LNCaP clone FGC (cell line): Measurements from ENCODE around the gene ZNF276.
"Not testable (repeated sequence)": the region's sequence is repeated elsewhere in the genome, so short reads cannot be mapped to it uniquely, and the experiment has no call there.

Experiments used
- DNase-seq: peaks from one replicate; pipeline ENCODE4 v3.0.0-alpha.2; 2011; ENCODE audit warnings: low read depth
- H3K4me3 ChIP-seq: 2 replicates; pipeline ENCODE4 v1.5.1; 2011; ENCODE audit warnings: mild to moderate bottlenecking, low read depth, low read length, control low read depth
- TF ChIP-seq, protein P1 (sequence below): IDR thresholded peaks from 2 replicates; pipeline ENCODE4 v1.5.1; 2012; ENCODE audit warnings: mild to moderate bottlenecking; ENCODE audit not compliant: control insufficient read depth, insufficient read depth; ENCODE audit errors: extremely low read depth

ZNF276 gene

GRCh38 chr16:89693289-89693731 is 28.0 kb upstream of the ZNF276 start:
- no peak overlapping the region for H3K4me3 ChIP-seq
- DNase-seq, result no peak
- TF ChIP-seq, protein P1, sequence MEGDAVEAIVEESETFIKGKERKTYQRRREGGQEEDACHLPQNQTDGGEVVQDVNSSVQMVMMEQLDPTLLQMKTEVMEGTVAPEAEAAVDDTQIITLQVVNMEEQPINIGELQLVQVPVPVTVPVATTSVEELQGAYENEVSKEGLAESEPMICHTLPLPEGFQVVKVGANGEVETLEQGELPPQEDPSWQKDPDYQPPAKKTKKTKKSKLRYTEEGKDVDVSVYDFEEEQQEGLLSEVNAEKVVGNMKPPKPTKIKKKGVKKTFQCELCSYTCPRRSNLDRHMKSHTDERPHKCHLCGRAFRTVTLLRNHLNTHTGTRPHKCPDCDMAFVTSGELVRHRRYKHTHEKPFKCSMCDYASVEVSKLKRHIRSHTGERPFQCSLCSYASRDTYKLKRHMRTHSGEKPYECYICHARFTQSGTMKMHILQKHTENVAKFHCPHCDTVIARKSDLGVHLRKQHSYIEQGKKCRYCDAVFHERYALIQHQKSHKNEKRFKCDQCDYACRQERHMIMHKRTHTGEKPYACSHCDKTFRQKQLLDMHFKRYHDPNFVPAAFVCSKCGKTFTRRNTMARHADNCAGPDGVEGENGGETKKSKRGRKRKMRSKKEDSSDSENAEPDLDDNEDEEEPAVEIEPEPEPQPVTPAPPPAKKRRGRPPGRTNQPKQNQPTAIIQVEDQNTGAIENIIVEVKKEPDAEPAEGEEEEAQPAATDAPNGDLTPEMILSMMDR, result no peak

DNA sequence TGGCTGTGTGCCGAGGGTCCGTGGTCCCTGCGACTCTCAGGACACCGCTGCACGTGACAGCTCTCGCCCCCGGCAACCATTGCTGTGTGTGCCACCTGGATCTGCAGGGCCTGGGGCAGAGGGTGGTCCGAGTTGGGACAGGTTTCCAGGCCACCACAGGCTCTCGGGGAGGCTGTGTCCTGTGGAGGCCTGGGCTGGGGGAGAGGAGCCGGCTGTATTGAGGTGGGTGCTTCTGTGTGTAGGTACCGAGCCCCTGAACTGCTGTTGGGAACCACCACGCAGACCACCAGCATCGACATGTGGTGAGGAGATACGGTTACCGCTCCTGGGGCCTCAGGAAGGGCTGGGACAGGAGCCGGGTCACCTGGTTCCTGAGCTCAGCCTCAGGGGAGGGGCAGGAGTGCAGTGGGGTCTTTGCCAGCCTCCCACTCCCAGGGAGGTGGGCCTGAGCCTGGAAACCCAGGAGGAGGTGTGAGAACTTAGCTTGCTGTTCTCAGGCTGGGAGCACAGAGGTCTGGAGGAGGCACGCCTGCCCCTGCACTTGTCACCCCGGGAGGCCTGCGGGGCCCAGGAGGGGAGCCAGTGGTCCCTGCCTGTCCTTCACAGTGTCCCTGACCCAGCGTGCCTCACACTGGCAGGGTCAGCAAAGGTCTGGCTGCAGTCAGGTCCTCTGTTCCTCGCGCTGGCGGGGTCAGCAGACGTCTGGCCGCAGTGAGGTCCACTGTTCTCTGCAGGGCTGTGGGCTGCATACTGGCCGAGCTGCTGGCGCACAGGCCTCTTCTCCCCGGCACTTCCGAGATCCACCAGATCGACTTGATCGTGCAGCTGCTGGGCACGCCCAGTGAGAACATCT is 27.2 kb upstream of the ZNF276 start:
- no peak overlapping the region for H3K4me3 ChIP-seq
- DNase-seq, result no peak
- TF ChIP-seq, protein P1, result no peak

GRCh38 chr16:89694784-89695085 is 26.6 kb upstream of the ZNF276 start:
- DNase-seq, H3K4me3 ChIP-seq: not testable (repeated sequence)

- no peak for DNase-seq
- no peak overlapping the region for H3K4me3 ChIP-seq
- TF ChIP-seq, protein P1, result no peak
These were observed 26.1 kb upstream of the ZNF276 start for GRCh38 chr16:89695086-89695874.

- no peak for DNase-seq
- no peak overlapping the region for H3K4me3 ChIP-seq
- TF ChIP-seq, protein P1, result no peak
These were observed 25.3 kb upstream of the ZNF276 start for GRCh38 chr16:89695875-89696669.

DNA sequence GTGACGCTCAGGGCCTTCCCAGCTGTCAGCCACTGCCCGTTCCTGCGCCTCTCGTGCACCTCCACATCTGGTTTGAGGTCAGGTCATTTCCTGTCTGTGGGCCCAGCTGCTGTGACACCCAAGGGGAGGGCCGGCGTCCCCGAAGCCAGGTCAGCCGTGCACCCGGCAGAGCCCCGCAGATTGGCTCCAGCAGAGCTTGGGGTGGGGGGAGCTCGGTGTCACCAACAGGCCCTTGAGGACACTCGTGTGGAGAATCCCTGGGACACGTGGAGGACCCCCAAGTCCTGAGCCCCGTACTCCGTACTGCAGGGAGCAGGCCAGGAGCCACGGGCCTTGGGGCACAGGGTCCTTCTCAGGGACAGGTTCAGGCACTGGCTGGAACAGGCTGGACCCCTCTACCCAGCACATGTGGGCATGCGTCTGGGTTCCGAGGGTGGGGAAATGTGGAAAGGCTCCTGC is 24.6 kb upstream of the ZNF276 start:
- no peak overlapping the region for H3K4me3 ChIP-seq
- DNase-seq, result no peak
- TF ChIP-seq, protein P1, result no peak

GRCh38 chr16:89697161-89697615 is 24.1 kb upstream of the ZNF276 start:
- TF ChIP-seq, protein P1, result no peak
- DNase-seq, result no peak
- no peak overlapping the region for H3K4me3 ChIP-seq
